Measurements from ENCODE around the gene STRN3.

DNA sequence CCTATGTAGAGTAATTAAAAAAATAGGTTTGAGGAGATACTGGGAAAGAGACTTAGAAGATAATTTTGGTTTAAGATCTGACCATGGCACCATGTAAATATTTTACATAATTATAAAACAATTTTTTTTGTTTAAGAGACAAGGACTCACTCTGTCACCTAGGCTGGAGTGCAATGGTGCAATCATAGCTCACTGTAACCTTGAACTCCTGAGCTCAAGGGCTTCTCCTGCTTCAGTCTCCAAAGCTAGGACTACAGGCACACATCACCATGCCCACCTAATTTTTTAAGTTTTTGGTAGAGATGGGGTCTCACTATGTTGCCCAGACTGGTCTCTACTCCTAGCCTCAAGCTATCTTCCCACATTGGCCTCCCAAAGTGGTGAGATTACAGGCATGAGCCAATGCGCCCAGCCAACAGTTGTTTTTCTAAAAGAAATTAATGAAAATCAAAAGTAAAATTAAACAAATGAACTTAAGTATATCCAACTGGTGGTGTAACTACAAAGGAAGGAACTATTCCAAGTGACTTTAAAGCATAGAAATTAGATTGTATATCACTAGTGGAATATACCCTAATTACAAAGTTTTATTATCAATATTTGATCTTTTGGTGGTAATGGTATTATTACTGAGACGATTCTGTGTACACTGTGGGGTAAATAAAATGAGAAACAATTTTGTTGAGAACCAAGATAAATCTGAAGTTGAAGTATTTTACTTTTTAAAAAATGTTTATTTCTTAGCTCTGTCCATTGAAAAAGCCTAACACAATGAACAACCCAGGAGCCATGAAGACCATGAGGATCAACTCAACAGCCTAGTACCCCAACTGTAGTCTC is 122.7 kb downstream of the STRN3 start:
- TF ChIP-seq, protein P1, sequence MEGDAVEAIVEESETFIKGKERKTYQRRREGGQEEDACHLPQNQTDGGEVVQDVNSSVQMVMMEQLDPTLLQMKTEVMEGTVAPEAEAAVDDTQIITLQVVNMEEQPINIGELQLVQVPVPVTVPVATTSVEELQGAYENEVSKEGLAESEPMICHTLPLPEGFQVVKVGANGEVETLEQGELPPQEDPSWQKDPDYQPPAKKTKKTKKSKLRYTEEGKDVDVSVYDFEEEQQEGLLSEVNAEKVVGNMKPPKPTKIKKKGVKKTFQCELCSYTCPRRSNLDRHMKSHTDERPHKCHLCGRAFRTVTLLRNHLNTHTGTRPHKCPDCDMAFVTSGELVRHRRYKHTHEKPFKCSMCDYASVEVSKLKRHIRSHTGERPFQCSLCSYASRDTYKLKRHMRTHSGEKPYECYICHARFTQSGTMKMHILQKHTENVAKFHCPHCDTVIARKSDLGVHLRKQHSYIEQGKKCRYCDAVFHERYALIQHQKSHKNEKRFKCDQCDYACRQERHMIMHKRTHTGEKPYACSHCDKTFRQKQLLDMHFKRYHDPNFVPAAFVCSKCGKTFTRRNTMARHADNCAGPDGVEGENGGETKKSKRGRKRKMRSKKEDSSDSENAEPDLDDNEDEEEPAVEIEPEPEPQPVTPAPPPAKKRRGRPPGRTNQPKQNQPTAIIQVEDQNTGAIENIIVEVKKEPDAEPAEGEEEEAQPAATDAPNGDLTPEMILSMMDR (IDR thresholded peaks at IDR 0.05): no peak
- TF ChIP-seq POLR2A (IDR thresholded peaks at IDR 0.05) (no peak), POLR2AphosphoS5 (IDR thresholded peaks at IDR 0.05) (no peak)

All from sigmoid colon (tissue), 4 donors.